GM18520 (cell line): ENCODE measurements around the gene TSR1.

Experiments used
- ATAC-seq: cut with Tn5 transposase; IDR thresholded peaks from one replicate; pipeline ENCODE4 v1.9.1; 2021; ENCODE audit not compliant: unreplicated experiment

The TSR1 gene

DNA sequence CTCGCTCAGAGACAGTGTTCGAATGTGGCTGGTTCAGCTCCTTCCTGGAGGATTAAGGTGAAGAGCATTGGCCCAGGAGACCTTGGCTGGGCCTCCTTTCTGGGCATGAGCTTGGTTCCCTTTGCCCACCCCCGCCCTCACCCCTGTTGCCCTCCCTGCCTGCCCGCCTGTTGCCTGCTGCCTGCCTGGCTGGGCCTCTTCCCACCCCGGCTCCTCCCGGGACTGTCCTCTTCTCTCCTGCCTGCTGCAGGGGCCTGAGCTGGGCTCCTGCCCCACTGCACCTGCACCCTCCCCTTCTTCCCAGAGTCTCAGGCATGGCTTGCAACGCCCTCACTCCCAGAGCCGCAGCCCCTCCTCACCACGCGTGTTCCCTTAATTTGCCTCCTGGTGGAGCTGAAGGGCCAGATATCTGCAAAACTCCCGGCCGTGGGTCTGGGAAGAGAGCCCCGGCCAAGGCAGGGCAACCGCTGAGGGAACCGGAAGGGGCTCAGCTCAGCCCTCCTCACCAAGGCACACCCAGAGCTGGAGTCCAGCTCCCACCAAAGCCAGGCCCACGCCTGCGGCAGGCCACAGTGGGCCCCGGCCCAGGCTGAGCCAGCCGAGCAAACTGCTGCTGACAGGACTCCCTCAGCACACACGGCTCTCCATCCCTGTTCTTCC is 33.4 kb upstream of the TSR1 start:
- no peak for ATAC-seq

DNA sequence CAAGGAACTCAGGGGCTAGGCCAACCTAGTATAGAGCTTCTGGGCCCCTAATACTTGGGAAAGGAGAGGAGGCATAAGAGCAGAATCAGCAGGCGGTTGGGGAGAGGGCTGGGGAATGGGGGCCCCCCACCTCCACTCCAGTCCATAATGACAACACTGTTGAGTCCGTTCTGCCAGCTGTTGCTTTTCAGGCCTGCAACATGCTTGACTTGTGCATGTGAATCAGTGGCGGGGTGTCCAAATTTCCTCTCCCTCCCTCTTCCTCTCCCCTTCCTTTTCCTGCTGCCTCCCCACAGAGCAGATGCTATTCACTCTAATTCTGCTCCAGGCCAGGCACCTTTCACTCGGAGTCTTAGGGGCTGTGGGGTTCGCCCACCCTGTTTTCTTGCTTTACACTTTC is 32.8 kb upstream of the TSR1 start:
- ATAC-seq: no peak

DNA sequence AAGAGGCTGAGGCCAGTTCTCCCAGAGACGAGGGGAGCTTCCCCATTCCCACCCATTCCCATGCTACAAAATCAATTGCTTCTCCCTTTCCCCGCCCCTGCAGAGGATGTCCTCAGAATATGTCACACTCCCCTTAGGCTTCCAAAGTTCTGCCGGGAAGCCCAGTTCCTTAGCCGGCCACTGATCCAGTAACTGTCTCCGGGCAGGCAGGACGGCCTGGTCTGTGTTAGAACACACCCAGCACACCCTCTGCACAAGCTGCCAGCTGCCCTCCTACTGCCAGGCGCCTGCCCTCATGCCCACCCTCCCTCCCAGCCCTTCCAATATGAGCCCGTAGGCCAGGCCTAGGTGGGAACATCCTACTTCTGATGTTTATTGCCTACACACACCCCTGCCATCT is 32.1 kb upstream of the TSR1 start:
- ATAC-seq: no peak

DNA sequence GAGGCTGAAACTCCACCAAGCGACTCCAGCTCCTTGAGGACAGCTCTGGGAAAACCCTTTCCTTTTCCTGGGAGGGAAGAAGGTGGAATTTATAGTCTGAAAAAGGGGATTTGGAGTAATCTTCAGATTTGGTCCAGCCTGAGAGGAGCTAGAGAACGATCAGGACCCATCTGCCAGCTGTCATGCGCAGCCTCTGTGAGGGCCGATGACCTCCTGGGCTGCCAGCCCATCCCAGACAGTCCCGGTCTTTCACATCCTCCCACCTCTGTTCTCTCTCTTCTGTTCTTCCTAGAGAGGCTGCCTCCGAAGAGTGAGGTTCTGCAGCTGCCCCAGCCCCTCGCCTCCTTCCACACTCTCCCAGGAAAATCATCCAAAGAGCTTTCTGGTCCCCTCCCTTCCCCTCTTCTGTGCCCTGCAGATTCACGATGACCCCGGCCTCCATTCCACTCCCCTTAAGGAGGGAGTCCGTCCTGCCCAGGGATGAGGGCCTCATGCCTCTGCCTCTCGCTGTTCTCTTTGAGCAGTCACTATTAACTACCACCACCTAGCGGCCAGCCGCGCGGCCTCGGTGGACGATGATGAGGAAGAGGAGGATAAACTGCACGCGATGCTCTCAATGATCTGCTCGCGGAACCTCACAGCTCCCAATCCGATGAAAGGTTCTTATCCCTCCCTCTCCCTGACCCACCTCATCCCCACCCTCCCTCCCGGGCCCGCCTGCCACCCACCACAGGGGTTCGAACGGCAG is 30.7 kb upstream of the TSR1 start:
- no peak for ATAC-seq

DNA sequence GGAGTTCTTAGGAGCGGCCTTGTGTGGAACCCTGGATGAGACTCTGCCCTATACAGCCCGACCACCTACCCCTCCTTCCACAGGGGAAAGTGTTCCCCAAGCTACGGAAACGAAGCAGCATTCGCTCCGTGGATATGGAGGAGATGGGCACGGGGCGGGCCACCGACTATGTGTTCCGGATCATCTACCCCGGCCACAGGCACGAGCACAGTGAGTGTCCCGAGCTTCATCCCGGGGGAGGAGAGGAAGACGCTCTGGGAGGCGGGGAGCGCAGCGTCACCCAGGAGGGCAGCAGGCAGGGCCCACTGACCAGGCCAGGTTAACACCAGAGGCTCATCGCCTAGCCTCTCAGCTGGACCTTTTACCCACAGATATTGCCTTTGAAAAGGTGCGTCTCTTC is 28.9 kb upstream of the TSR1 start:
- no peak for ATAC-seq

DNA sequence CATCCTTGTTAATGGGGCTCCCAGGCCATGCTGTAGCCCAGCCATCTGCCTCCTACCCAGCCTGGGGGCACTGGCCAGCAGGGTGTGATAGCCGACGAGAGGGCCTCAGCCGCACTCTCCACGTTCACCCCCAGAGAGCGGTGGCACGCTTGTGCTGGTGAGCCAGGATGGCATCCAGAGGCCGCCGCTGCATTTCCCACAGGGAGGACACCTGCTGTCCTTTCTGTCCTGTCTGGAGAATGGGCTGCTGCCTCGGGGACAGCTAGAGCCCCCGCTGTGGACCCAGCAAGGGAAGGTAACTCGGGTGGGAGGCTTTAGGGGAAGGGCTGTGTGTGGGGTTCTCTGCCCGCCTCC is 28.5 kb upstream of the TSR1 start:
- ATAC-seq: no peak

DNA sequence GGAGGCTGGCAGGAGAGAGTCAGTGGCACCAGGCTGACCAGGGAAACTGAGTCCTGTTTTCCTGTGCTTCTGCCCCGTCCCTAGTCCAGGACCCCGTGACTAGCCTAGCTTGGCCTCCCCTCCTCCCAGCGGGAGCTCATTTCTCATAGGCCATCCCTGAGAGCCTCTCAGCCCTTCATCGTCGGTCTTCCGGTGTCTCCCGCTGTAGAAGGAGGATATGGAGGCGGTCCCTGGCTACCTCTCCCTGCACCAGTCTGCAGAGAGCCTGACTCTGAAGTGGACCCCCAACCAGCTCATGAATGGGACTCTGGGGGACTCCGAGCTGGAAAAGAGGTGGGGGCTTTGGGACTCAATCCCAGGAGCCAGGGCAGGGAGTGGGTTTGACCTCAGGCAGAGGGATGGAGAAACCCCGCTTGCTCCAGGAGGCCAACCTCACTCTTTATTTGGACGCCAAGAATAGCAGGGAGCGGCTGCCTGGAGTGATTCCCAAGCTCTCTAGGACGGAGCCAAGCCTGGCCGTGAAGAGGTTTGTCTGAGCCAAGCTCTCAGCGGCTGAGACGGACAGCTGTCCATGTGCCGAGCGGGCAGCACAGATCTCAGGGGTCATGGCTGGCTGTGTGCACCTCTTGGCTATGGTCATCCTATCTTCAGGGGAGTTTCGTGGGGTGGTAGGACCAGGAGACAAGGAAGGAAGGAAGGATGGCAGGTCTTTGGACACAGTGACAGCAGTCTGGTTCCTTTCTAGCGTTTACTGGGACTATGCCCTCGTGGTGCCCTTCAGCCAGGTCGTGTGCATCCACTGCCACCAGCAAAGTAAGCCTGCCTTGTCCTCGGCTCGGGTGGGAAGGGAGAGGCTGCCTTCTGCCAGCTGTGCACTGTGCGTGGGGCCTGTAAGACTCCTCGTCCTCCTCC is 27.9 kb upstream of the TSR1 start:
- ATAC-seq: no peak

DNA sequence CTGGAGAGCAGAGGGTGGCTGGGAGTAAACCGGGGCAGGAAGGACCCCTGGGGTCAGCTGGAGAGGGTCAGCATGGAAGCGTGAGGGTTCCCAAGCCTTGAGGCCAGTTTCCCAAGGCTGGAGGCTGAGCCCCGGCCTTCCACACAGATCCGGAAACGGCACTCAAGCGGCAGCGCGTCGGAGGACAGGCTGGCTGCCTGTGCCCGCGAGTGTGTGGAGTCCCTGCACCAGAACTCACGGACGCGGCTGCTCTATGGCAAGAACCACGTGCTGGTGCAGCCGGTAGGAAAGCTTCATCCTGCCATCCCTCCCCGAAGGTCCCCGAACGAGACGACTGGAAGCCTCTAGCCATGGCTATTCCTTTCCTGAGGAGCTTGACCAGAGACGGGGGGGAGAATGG is 27.1 kb upstream of the TSR1 start:
- no peak for ATAC-seq

DNA sequence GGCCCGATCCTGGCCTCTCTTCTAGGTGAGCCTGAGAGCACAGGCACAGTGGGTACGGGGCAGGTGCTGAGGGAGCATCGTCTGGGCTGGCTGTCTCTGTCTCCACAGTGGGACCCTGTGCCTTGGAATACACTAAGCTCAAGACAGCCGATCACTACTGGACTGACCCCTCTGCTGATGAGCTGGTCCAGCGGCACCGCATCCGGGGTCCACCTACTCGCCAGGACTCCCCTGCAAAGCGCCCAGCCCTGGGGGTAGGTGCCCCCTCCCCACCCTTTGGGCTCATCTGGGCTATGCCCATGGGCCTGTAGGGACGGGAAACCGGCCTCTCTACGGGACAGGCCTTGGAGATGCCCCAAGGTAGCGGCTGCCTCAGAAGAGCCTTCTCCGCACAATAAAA is 26.6 kb upstream of the TSR1 start:
- no peak for ATAC-seq

DNA sequence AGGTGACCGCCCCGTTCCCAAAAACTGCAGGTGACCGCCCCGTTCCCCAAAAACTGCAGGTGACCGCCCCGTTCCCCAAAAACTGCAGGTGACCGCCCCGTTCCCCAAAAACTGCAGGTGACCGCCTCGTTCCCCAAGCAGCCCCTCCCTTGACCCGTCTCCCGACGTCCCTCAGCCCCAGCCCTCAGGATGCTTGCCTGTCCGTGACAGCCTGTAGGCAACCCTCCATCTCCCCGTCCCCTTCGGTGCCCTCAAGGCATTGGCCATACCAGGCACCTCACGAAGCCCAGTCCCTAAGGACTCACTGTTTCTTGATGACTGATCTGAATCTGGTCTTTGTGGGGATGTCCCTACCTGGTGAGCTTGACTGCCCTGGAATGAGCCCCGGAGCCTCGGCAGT is 26.2 kb upstream of the TSR1 start:
- no peak for ATAC-seq

DNA sequence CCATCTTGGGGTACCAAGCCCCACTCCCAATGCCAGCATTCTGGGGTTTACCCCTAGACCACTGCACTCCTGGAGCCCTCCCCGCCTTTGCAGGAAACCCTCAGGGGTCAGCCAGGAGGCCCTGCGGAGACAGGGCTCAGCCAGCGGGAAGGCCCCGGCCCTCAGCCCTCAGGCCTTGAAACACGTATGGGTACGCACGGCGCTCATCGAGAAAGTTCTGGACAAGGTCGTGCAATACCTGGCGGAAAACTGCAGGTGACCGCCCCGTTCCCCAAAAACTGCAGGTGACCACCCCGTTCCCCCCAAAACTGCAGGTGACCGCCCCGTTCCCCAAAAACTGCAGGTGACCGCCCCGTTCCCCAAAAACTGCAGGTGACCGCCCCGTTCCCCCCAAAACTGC is 25.8 kb upstream of the TSR1 start:
- no peak for ATAC-seq

DNA sequence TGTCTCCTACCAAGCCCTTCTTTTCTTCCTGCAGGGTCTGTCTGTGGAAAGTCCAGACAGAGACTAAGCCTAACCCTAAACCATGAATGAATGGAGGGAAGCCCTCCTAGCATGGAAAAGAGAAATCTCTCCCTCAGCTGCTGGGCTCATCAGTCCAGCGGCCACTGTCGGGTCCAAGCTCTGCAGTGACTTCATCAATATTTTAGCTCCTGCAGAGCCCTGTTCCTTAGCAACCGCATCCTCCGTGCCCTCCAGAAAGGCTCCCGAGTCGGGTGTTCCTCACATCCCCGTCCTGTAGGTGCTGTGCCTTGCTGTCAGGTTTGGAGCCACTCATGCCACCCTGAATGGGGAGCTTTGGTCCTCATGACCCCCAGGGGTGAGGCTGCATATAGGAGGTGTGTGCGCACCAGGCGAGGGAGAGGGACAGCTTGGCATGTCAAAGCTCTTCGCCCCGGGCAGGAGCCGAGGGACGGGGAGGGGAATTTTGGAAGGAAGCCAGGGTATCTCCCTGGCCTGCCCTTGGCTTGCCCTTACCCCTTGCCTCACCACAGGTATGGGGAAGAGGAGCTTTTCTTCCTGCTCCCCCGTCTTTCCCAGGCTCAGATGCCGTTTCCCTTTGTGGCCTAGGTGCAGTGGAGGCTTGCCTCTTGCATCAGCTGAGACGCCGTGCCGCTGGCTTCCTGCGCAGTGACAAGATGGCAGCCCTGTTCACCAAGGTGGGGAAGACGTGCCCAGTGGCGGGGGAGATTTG is 24.9 kb upstream of the TSR1 start:
- ATAC-seq: no peak

DNA sequence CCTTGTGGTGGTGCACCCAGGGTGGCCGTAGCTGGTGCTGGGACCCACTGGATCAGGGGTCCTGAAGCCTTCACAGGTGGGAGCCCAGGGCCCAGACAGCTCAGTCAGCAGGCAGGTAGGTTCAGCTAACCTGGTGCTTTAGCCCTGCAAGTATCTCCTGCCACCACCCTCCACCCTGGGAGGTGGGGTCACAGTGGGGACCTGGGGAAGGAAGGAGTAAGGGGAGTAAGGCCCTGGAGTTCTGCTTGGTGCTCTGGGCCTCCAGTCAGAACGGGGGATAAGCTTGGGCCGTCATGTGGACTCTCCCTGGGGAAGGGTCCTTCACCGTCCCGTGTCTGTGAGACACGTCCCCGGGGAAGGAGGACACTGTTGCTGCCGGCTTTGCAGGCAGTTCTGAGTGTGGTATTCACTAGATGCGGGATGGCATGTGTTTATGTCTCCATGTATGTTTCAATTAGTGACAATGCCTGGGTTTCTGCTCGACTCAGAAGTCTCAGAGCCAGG is 21.7 kb upstream of the TSR1 start:
- ATAC-seq: no peak

DNA sequence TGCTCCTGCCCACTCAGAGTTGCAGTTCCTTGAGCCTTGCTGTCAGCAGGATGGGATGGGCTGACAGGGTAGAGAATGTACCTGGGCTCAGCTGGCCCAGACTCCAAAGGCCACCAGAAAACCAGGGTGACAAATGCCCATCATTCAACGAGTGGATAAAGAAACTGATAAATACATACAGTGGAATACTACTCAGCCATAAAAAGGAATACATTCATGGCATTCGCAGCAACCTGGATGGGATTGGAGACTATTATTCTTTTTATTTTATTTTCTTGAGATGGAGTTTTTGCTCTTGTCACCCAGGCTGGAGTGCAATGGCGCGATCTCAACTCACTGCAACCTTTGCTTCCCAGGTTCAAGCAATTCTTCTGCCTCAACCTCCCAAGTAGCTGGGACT is 21.0 kb upstream of the TSR1 start:
- ATAC-seq: no peak

DNA sequence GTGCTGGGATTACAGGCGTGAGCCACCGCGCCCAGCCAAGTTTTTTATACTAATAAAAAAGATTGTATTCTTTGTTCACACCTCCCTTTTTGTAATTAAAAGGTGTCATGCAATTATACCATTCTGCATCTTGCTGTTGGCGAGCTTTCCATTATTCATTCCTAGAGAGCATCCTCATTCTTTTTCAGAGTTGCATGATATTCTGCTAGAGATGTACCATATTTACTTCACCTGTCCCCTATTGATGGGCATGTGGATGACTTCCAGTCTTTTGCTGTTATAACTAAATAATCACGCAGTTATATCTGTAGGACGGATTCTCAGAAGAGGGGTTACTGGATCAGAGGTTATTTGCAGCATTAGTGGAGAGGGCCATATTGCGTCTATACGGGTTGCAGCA is 18.1 kb upstream of the TSR1 start:
- no peak for ATAC-seq

DNA sequence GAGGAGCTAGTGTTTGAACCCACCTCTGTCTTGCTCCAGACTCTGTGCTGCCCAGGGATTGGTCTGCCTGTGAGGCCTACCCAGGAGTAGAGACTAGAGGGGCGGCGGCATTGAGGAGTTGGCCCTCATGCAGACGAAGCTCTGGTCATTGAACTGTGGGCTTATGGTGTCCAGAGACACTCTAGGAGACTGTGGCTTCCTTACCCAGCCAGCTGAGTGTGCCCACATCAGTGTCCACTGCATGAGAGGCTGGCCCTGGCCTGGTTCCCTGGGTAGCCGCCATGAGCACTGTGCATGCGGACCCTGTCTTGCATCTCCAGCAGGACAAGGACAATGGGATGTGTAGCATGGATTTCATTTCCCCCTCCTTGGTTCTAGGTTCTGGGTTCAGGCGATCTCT is 15.0 kb upstream of the TSR1 start:
- ATAC-seq: no peak

DNA sequence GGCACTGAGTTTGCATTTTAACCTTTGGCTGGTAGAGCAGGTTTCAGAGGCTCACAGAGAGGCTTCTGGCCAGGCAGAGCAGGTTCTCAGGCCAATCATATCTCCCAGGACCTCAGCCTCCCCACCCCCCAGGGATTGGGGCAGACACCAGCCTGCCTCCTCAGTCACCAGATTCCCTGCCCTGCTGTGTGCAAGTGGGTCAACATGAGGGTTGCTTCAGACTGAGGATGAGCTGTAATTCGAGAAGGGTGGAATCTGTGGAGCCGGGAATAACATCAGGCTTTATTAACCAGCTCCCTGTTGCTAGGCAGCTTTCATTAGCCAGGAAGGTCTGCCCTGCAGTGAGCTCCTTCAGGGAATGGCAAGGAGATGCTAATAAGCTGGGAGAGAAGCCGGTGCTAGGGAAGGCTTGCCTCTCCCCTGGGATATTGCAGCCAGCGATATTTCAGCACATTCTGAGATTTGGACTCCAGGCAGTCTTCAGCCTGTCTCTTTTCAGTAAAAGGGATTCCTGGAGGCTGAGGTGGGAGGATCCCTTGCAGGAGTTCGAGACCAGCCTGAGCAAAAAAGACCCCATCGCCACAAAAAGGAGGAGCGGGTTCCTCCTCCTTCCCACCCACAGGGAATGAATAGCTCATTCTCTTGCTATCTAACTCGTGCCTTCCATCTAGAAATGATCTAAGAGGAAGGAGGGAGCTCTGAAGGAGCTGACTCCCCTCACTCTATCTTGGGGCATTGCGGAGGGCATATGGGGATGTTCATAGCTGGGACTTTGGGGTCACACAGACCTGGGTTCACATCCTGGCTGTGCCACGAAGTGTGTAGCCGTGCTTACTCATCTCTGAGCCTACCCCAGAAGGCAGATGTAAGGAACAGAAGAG is 11.8 kb upstream of the TSR1 start:
- ATAC-seq: no peak

DNA sequence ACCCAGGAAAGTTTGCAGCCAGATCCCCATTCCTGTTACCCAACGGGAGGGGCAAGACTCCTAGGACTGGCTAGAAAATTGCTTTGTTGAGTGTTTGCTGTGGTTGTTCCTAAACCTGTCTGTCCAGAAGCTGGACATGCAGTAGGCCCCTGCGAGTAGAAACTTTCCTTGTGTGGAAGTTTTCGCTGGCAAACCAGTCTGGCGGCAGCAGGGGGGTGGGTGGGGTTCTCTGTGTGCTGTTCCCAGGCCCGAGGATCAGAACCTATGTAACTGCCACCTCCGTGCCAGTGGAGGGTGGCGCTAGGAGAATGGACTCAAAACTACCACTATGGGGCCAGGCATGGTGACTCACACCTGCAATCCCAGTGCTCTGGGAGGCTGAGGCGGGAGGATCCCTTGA is 10.2 kb upstream of the TSR1 start:
- ATAC-seq: no peak

DNA sequence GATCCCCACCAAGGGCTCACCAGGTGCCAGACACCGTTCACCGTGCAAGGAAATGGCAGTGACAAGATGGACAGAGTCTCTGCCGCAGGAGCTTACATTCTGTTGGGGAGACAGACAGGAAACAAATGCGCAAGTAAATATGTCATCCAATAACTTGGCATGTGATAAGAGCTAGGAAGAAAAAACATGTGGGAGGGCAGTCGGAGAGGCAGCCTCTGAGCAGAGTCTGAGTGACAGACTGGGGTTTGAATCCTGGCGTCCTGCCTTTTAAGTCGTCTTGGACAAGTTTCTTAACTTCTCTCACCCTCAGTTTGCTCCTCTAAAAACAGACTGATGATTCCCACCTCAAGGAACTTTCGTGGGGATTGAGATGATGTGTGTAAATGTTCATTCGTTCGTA is 8.3 kb upstream of the TSR1 start:
- no peak for ATAC-seq

DNA sequence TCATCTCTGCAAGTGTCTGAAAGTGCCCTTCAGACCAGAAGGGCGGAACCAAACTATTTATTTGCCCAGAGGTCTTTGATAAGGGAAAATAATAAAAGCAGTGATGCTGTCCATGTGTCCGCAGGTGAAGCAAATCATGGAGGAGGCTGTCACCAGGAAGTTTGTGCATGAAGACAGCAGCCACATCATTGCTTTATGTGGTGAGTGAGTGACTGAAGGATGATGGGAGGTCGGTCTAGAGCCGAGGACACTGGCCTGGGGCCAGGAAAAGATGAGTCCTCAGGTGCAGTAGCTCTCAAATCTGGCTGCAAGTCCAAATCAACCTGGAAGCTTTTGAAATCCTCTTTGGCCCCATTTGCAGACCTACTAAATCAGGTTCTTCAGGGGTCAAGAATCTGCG is 7.2 kb upstream of the TSR1 start:
- ATAC-seq: no peak
